ENCODE data around the gene GRHL3.

DNA sequence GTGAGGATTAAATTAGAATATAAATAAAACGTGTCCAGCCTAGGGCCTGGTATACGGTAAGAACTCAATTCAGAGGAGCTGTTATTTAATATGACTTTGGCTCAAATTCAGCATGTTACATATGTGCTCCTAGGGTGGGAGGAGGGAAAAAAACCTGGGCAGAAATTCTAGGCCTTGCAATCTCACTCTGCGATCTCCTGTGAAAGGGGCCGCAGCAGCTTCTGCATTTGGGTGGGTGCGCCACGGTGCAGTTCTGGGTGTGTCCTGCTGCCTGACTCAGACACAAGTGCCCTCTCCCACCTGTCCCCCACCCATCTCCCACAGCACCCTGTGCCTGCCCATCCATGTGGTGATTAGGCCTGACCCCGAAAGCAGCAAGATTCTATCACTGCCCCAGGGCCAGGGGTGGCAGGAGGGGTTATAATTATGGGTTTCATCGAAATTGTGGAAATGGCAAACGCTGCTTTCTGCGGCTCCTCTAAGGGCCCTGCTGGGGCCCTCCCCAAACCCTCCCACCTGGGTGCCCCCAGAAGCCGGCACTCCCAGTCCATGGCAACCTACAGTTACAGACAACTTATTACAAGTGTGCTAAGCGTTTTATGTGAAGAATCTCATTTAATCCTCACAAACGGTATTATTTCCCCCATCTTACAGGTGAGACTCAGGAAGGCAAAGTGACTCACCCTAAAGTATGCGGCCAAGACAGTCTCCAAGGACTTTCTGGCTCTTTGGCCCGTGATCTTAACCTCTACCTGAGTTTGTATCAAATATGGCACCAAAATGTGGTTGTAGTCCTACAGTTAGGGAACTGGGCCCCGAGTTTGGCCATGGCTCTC lies 25.5 kb upstream of the GRHL3 start:
- TF ChIP-seq CTCF (IDR thresholded peaks at IDR 0.05) (no peak), POLR2A (IDR thresholded peaks at IDR 0.05) (no peak)
